AG09309 (cell line): ENCODE results near the gene GFAP.
A peak's percentile ranks its signal among the peaks of the same experiment; 100 is the strongest.

Experiments used
- DNase-seq: peaks from one replicate; pipeline ENCODE4 v3.0.0-alpha.2; 2010; ENCODE audit warnings: low read depth
- H3K4me3 ChIP-seq: 2 replicates; pipeline ENCODE4 v1.5.1; 2011; ENCODE audit warnings: mild to moderate bottlenecking, low read depth, low read length, moderate library complexity; ENCODE audit not compliant: control insufficient read depth
- TF ChIP-seq, protein P1 (sequence below): IDR thresholded peaks from 2 replicates; pipeline ENCODE4 v1.5.1; 2011; ENCODE audit warnings: mild to moderate bottlenecking, low read depth, low read length, inconsistent platforms; ENCODE audit not compliant: insufficient read depth, control insufficient read depth; ENCODE audit errors: missing control alignments

Gene GFAP

DNA sequence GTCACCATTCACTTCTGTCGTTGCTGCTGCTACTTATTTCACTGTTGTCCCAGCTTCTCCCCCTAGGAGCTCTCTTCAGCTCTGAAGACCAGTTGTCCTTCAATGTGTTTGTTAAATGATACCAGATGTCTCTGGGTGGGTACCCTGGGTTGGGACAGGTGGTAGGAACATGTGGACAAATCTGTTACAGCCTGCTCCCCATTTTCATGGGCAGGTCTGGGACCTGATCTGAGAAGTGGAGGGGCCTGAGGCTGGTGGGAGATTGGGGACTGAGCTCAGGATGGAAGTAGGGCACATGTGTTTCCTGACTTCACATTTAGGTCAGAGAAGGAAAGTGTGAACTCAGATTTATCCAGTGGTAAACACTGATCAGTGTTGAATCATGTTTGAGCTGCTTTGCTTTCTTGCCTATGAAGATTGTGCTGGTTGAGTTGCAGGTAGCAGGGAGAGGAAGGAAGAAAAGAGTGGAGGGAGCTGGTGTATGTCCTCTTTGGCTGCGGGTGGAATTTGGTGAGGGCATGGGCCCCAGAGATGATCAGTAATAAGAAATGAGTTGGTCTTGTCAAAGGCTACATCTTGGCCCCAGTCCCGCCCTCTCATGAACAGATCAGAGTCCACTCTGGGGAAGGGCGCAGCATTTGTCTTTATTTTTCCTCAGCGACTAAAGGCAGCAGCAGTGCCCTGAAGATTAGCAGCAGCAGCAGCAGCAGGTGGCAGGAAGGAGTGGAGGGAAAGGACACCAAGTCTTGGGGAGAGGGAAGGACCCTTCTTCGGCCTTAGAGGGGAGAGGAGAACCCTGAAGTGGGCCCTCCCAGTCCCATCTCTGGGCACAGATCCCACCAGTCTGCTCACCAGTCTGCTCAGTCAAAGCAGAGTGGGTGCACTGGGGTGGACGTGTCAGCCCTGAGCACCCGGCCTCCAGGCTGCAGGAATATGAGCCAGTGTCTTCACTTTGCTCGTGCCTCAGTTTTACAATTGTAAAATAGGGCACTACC, 10.0 kb downstream of the GFAP start:
- DNase-seq = no peak
- TF ChIP-seq, protein P1, sequence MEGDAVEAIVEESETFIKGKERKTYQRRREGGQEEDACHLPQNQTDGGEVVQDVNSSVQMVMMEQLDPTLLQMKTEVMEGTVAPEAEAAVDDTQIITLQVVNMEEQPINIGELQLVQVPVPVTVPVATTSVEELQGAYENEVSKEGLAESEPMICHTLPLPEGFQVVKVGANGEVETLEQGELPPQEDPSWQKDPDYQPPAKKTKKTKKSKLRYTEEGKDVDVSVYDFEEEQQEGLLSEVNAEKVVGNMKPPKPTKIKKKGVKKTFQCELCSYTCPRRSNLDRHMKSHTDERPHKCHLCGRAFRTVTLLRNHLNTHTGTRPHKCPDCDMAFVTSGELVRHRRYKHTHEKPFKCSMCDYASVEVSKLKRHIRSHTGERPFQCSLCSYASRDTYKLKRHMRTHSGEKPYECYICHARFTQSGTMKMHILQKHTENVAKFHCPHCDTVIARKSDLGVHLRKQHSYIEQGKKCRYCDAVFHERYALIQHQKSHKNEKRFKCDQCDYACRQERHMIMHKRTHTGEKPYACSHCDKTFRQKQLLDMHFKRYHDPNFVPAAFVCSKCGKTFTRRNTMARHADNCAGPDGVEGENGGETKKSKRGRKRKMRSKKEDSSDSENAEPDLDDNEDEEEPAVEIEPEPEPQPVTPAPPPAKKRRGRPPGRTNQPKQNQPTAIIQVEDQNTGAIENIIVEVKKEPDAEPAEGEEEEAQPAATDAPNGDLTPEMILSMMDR = no peak
- no peak overlapping the region for H3K4me3 ChIP-seq

DNA sequence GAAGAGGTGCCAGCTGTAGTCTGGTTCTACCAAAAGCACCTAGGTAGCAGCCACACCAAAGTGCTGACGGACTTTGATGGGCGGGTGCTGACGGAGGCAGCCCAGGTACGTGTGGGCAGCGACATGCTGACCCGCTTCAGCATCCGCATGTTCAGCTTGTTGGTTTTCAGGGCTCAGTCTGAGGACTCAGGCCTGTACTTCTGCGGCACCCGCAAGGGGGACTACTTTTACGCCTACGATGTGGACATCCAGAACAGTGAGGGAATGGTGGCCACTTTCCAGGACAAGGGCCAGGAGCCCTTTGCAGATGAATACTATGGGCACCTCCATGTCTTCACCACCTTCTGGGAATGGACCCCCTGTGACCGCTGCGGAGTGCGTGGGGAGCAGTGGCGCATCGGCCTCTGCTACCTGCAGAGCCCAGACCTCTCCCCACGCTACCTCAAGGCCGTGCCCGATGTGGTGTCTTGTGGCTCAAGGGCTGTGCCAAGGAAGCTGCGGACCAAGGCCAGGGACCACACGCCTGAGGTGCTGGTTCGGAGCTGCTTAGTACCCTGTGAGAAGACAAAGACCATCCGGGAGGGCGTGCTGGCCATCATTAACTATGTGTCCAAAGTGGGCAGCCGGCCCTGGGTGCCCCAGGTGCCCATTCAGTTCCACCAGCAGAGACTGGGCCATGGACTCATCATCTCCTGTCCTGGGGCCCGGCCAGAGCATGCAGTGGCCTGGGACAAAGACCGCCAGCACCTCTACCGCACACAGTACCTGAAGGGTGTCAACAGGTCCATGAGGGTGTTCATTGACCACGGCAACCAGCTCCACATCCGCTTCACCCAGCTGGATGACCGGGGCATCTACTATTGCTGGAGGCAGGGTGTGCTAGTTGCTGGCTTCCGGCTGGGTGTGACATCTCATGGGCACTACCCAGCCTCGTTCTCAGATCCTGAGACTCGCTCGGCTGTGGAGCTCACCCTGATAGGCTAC, 11.0 kb downstream of the GFAP start:
- H3K4me3 ChIP-seq = no peak overlapping the region
- TF ChIP-seq, protein P1 = no peak
- DNase-seq = no peak

DNA sequence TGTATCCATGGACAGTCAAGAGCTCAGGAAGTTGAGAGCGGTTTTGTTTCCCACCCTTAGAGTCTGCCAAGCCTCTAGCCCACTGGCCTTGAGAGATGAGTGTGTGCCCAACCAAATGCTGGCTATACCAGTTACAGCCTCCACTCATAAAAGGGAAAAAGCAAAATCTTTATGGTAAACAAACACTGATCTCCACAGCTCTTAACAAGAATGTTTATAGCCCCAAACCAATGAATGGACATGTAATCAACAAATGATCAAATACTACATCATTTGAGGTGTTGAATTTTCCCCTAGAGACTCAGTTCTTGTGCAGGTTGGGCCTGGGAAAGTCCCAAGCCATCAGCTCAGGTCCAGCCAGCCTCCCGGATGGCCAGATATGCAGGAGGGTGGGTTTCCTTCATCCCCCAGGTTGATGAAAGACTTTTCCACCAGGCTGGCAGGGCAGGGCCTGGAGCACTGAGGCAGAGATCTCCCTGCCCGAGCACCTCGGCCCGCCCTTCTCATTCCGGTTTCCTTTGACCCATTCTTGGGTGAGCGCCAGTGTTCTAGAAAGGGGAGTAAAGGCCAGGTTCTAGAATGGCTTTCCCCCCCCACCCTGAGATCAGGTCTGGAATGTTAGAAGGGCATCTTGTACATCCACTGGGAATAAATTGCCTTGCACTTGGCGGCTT, 12.2 kb downstream of the GFAP start:
- DNase-seq = no peak
- TF ChIP-seq, protein P1 = no peak
- H3K4me3 ChIP-seq = no peak overlapping the region

DNA sequence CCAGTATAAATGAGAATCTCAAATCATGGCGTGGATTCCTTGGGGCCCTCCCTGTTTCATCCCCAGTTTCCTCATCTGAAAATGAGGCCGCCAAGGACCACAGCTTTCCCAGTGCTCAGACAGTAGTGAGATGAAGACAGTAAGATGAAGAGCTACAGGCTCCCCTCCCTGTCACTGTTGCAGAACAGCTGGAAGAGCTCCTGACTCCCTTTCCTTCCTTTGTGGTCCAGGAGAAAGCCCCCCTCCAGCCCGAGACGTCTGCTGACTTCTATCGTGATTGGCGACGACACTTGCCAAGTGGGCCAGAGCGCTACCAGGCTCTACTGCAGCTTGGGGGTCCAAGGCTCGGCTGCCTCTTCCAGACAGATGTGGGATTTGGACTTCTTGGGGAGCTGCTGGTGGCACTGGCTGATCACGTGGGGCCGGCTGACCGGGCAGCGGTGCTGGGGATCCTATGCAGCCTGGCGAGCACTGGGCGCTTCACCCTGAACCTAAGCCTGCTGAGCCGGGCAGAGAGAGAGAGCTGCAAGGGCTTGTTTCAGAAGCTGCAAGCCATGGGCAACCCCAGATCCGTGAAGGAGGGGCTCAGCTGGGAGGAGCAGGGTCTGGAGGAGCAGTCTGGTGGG, 13.1 kb downstream of the GFAP start:
- TF ChIP-seq, protein P1 = no peak
- no peak for DNase-seq
- H3K4me3 ChIP-seq = no peak overlapping the region

DNA sequence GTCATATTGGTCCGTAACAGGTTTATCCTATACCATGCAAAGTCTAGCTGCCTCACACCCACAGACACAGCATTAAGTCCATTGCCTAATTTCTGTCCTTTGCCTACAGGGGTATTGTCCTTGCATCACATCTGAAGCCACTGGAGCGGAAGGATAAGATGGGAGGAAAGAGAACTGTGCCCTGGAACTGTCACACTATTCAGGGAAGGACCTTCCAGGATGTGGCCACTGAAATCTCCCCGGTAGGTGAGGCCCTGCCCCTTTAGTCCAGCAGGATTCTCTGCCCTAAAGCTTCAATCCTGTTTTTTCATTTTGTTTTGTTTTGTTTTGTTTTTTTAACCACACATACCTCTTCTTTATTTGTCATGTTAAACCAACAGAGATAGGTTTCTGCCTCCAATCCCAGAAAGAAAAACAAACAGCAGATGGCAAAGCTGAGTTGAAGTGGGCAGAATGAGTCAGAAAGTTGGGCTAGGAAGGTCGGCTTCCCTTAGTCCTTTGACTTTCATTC, 13.8 kb downstream of the GFAP start:
- TF ChIP-seq, protein P1 = peak; percentile 30
- peak; percentile 27 for DNase-seq
- no peak overlapping the region for H3K4me3 ChIP-seq
